ENCODE data around the gene CYSTM1.

CYSTM1 gene

DNA sequence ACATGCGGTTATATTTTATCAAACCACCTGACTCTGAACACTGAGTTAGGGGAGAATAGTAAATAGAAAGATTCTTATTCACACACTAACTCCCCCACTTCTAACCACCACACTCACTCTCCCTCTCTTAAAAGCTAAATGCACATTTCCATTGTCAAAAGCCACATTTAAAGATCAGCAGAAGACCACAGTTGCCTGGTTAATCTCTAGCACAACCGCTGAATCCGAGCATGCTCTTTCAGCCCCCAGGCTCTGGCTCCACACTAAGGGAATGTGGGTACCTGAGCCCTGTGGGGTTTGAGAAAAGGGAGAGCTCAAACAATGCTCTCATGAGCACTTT is 92.2 kb downstream of the CYSTM1 start:
- H3K36me3 ChIP-seq (ENCODE audit: control insufficient read depth in 2 of 2, insufficient read depth in 2 of 2, low read length in 2 of 2), result peaks cover 0 to 2% of the 10 kb centered on the region in 2 donors
- H3K9me3 ChIP-seq (ENCODE audit: control insufficient read depth in 2 of 2, low read length in 2 of 2), result no peaks in the 10 kb centered on the region
- H3K27ac ChIP-seq (ENCODE audit: low read length), result no peak overlapping the region
- no peaks in the 10 kb centered on the region for H3K27me3 ChIP-seq (ENCODE audit: control insufficient read depth in 1 of 2, insufficient read depth in 2 of 2, low read length in 2 of 2)
- no peak overlapping the region for H3K4me3 ChIP-seq (ENCODE audit: low read length in 2 of 2)
- H3K9ac ChIP-seq (ENCODE audit: low read length in 2 of 2), result no peak overlapping the region
- H3K4me1 ChIP-seq (ENCODE audit: control insufficient read depth, insufficient read depth, low read length), result no peaks in the 10 kb centered on the region

DNA sequence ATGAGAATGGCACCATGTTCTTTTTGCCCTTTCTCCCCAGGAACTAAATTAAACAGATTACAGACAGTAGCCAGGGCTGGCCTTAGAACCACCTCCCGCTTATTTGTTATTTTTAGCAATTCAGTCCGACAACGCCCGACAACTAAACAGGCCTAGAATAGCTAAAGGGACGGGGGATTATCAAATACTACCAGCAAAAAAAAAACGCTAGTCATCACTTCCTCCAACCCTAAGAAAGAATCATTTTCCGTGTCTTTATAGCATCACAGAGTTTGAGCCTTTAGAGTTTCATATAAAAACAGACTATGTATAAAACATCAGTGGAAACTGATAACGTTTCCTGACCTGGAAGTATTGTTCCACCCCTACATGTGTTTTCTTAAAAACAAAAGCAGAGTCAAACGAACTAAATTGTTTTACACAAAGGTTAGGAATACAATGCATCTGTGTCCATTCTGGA is 92.6 kb downstream of the CYSTM1 start:
- H3K27ac ChIP-seq (ENCODE audit: low read length), result no peak overlapping the region
- no peaks in the 10 kb centered on the region for H3K4me1 ChIP-seq (ENCODE audit: control insufficient read depth, insufficient read depth, low read length)
- no peak overlapping the region for H3K9ac ChIP-seq (ENCODE audit: low read length in 2 of 2)
- no peak overlapping the region for H3K4me3 ChIP-seq (ENCODE audit: low read length in 2 of 2)
- H3K36me3 ChIP-seq (ENCODE audit: control insufficient read depth in 2 of 2, insufficient read depth in 2 of 2, low read length in 2 of 2), result peaks cover 0 to 2% of the 10 kb centered on the region in 2 donors
- H3K27me3 ChIP-seq (ENCODE audit: control insufficient read depth in 1 of 2, insufficient read depth in 2 of 2, low read length in 2 of 2), result no peaks in the 10 kb centered on the region
- no peaks in the 10 kb centered on the region for H3K9me3 ChIP-seq (ENCODE audit: control insufficient read depth in 2 of 2, low read length in 2 of 2)

DNA sequence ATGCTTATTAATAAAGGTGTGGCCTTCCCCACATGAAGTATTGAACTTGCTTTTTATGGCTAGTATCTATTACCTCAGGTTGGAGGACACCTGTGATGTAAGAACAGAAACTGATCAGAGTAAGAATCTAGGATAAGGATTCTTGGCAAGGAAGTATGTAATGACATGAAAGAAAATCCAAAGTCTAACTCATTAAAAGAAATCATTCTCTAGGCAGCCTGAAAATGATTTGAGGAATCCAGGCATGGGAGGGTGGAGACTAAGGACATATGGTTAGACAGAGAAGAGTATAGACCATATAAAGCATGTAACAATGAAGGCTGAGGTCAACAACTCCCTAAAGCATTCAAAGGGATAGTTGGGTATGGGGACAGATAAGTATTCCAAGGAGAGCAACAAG is 95.0 kb downstream of the CYSTM1 start:
- no peak overlapping the region for H3K9ac ChIP-seq (ENCODE audit: low read length in 2 of 2)
- H3K36me3 ChIP-seq (ENCODE audit: control insufficient read depth in 2 of 2, insufficient read depth in 2 of 2, low read length in 2 of 2), result peaks cover 0 to 4% of the 10 kb centered on the region in 2 donors
- no peak overlapping the region for H3K4me3 ChIP-seq (ENCODE audit: low read length in 2 of 2)
- H3K27ac ChIP-seq (ENCODE audit: low read length), result no peak overlapping the region
- H3K4me1 ChIP-seq (ENCODE audit: control insufficient read depth, insufficient read depth, low read length), result no peaks in the 10 kb centered on the region
- no peaks in the 10 kb centered on the region for H3K9me3 ChIP-seq (ENCODE audit: control insufficient read depth in 2 of 2, low read length in 2 of 2)
- H3K27me3 ChIP-seq (ENCODE audit: control insufficient read depth in 1 of 2, insufficient read depth in 2 of 2, low read length in 2 of 2), result no peaks in the 10 kb centered on the region

DNA sequence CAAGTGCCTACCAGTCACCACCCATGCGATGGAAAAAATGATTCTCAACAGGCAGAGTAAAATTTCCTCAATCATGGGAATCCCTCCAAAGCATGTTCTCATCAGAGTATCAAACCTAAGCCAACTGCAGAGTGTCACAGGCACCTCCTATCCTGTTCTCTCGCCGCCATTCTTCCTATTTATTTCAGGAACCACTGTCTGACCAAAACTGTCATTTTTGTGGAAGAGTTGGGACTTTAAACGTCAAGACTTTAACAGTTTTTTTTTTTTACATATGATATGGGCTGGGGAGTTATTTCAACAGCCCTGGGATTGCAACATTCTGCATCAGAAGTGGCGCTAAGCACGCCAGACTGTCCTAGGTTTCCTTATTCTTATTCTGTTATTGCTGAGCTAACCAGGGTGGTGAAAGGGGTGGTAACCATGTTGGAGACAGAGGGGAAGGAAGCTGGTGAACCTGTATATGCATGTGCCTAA is 98.5 kb downstream of the CYSTM1 start:
- no peak overlapping the region for H3K27ac ChIP-seq (ENCODE audit: low read length)
- no peaks in the 10 kb centered on the region for H3K27me3 ChIP-seq (ENCODE audit: control insufficient read depth in 1 of 2, insufficient read depth in 2 of 2, low read length in 2 of 2)
- H3K36me3 ChIP-seq (ENCODE audit: control insufficient read depth in 2 of 2, insufficient read depth in 2 of 2, low read length in 2 of 2), result peaks cover 0 to 2% of the 10 kb centered on the region in 2 donors
- H3K4me3 ChIP-seq (ENCODE audit: low read length in 2 of 2), result no peak overlapping the region
- no peaks in the 10 kb centered on the region for H3K4me1 ChIP-seq (ENCODE audit: control insufficient read depth, insufficient read depth, low read length)
- H3K9ac ChIP-seq (ENCODE audit: low read length in 2 of 2), result no peak overlapping the region
- H3K9me3 ChIP-seq (ENCODE audit: control insufficient read depth in 2 of 2, low read length in 2 of 2), result no peaks in the 10 kb centered on the region

DNA sequence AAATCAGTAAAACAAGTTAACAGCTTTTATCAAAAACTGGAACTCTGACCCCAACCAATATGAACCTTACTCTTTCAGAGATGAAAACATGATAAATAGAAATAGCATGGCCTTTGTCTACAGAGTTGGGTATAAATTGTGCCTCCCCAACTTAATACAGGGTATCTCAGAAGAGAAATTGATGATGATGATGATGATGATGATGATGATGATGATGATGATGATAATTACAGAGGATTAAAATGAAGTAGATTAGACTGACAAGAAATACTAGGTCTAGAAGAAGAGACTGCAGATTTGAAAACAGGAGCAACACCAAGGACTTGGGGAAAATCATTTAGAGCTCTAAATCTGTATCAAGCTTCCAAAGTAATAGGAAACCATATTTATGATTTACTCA is 100.8 kb downstream of the CYSTM1 start:
- Histone ChIP-seq H3K27me3 (ENCODE audit: control insufficient read depth in 1 of 2, insufficient read depth in 2 of 2, low read length in 2 of 2) (no peaks in the 10 kb centered on the region), H3K9me3 (ENCODE audit: control insufficient read depth in 2 of 2, low read length in 2 of 2) (no peaks in the 10 kb centered on the region), H3K36me3 (ENCODE audit: control insufficient read depth in 2 of 2, insufficient read depth in 2 of 2, low read length in 2 of 2) (peaks cover 0 to 2% of the 10 kb centered on the region in 2 donors), H3K9ac (ENCODE audit: low read length in 2 of 2) (no peak overlapping the region), H3K4me1 (ENCODE audit: control insufficient read depth, insufficient read depth, low read length) (no peaks in the 10 kb centered on the region), H3K4me3 (ENCODE audit: low read length in 2 of 2) (no peak overlapping the region), H3K27ac (ENCODE audit: low read length) (no peak overlapping the region)

DNA sequence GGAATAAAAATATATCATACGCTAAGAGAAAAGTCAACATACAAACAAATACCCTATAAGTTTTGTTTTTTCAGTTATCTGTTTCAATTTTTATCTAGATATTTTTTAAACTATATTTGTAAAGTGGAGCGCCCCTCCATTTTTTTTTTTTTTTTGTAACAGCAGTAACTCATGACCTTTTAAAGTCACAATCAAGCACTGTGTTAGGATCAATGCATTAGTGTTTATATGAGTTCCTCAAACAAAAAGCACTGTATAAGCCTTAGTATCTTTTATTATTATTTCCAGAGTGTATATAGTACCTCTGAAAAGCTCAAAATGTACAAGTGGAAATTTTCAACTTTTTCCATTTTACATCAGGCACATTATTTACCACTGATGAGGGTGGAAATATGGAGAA is 107.3 kb downstream of the CYSTM1 start:
- Histone ChIP-seq H3K4me1 (ENCODE audit: control insufficient read depth, insufficient read depth, low read length) (no peaks in the 10 kb centered on the region), H3K27me3 (ENCODE audit: control insufficient read depth in 1 of 2, insufficient read depth in 2 of 2, low read length in 2 of 2) (no peaks in the 10 kb centered on the region)

DNA sequence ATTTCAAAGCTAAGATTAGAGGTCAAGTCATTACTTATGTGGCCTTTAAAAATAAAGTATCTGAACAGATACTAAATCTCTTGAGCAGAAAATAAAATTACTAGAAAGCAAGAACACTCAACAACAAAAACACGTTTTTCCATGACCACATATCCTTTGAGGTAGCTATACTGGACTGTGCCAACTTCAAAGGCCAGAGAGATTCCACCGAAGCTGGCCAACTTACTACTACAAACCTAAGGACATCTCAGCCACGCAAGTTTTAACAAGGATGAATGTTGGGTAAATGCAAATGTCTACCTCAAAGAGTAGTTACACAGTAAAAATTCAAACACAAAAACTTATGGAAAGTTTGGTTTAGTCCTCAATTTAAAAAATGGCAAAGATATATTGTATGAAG is 109.0 kb downstream of the CYSTM1 start:
- Histone ChIP-seq H3K9me3 (ENCODE audit: control insufficient read depth in 2 of 2, low read length in 2 of 2) (no peaks in the 10 kb centered on the region), H3K27me3 (ENCODE audit: control insufficient read depth in 1 of 2, insufficient read depth in 2 of 2, low read length in 2 of 2) (no peaks in the 10 kb centered on the region)

More for the DNA sequence above, 107.3 kb downstream of the CYSTM1 start:
- no peak overlapping the region for H3K4me3 ChIP-seq (ENCODE audit: low read length in 2 of 2)
- no peaks in the 10 kb centered on the region for H3K9me3 ChIP-seq (ENCODE audit: control insufficient read depth in 2 of 2, low read length in 2 of 2)
- H3K9ac ChIP-seq (ENCODE audit: low read length in 2 of 2), result no peak overlapping the region
- no peak overlapping the region for H3K27ac ChIP-seq (ENCODE audit: low read length)
- H3K36me3 ChIP-seq (ENCODE audit: control insufficient read depth in 2 of 2, insufficient read depth in 2 of 2, low read length in 2 of 2), result no peaks in the 10 kb centered on the region

DNA sequence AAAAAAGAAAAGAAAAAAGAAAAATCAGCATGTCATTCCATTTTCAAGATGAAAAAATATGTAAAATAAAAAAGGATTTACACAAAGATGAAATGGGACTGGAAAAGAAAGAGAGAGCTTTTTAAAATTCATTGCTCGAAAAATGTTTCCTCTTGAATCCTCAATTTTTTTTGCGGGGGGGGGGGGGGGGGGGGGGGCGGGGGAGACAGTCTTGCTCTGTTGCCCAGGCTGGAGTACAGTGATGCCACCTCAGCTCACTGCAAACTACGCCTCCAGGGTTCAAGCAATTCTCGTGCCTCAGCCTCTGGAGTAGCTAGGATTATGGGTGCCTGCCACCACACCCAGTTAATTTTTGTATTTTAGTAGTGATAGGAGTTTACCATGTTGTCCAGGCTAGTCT is 111.4 kb downstream of the CYSTM1 start:
- H3K27me3 ChIP-seq (ENCODE audit: control insufficient read depth in 1 of 2, insufficient read depth in 2 of 2, low read length in 2 of 2), result no peaks in the 10 kb centered on the region
- no peaks in the 10 kb centered on the region for H3K9me3 ChIP-seq (ENCODE audit: control insufficient read depth in 2 of 2, low read length in 2 of 2)
- no peaks in the 10 kb centered on the region for H3K36me3 ChIP-seq (ENCODE audit: control insufficient read depth in 2 of 2, insufficient read depth in 2 of 2, low read length in 2 of 2)
- no peak overlapping the region for H3K9ac ChIP-seq (ENCODE audit: low read length in 2 of 2)
- H3K27ac ChIP-seq (ENCODE audit: low read length), result no peak overlapping the region
- H3K4me3 ChIP-seq (ENCODE audit: low read length in 2 of 2), result no peak overlapping the region
- peaks cover 3% of the 10 kb centered on the region for H3K4me1 ChIP-seq (ENCODE audit: control insufficient read depth, insufficient read depth, low read length)

More for the DNA sequence above, 109.0 kb downstream of the CYSTM1 start:
- Histone ChIP-seq H3K36me3 (ENCODE audit: control insufficient read depth in 2 of 2, insufficient read depth in 2 of 2, low read length in 2 of 2) (no peaks in the 10 kb centered on the region), H3K27ac (ENCODE audit: low read length) (no peak overlapping the region), H3K4me1 (ENCODE audit: control insufficient read depth, insufficient read depth, low read length) (no peaks in the 10 kb centered on the region), H3K4me3 (ENCODE audit: low read length in 2 of 2) (no peak overlapping the region), H3K9ac (ENCODE audit: low read length in 2 of 2) (no peak overlapping the region)

DNA sequence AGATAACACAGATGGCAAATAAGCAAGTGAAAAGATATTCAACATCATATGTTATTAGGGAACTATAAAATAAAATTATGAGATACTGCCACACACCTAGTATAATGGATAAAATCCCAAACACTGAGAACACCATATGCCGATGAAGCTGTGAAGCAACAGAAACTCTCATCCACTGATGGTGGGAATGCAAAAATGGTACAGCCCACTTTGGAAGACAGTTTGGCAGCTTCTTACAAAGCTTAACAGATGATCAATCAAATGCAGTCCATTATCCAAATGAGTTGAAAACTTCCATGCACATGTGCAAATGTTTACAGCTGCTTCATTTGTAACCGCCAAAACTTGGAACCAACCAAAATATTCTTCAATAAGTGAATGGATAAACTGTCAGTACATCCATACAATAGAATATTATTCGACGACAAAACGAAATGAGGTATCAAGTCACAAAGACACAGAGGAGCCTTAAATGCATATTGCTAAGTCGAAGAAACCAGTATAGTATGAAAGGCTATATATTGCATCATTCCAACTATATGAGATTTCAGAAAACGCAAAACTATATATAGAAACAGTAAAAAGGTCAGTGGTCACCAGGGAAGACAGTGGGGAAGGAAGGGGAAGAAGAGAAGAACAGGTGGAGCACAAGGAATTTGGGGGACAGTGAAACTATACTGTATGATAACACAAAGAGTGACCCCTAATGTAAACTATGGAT is 113.0 kb downstream of the CYSTM1 start:
- no peak overlapping the region for H3K27ac ChIP-seq (ENCODE audit: low read length)
- H3K27me3 ChIP-seq (ENCODE audit: control insufficient read depth in 1 of 2, insufficient read depth in 2 of 2, low read length in 2 of 2), result no peaks in the 10 kb centered on the region
- H3K4me3 ChIP-seq (ENCODE audit: low read length in 2 of 2), result no peak overlapping the region
- no peaks in the 10 kb centered on the region for H3K36me3 ChIP-seq (ENCODE audit: control insufficient read depth in 2 of 2, insufficient read depth in 2 of 2, low read length in 2 of 2)
- peaks cover 5% of the 10 kb centered on the region for H3K4me1 ChIP-seq (ENCODE audit: control insufficient read depth, insufficient read depth, low read length)
- no peaks in the 10 kb centered on the region for H3K9me3 ChIP-seq (ENCODE audit: control insufficient read depth in 2 of 2, low read length in 2 of 2)
- no peak overlapping the region for H3K9ac ChIP-seq (ENCODE audit: low read length in 2 of 2)

DNA sequence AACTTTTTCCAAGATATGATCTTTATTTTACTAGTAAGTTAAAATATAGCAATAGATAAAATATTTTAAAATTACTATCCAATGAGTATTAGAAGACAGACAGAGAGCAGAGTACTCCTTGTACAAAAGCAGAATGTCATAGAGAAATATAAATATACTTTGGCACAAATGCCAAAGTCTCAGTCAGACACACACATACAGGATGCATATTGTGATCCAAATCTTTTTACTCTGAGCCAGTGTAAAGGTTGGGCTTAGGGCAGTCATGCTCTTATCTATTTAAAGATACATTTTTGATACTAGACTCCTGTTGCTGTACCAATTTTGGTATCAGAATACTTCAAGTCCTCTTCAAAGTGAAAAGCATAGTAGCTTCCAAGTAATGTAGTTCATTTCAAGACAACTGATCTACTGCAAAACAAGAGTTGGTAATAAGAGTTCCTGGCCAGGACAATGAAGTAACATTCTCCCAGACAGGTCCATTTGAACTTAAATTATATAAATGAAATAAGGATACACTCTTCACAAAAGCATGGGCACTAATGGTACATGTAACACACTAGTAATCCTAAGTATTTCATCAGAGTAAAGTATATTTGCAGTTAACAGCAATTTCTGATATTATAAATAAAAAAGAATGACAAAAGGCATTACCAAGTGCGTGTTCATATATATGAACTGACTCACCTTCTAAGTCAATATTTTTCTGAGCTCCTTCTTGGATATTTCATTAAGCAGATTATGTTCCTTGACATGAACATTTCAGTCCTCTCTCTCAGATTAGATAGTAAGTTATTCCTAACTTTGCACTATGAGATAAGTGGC is 117.4 kb downstream of the CYSTM1 start:
- Histone ChIP-seq H3K27ac (ENCODE audit: low read length) (no peak overlapping the region), H3K9ac (ENCODE audit: low read length in 2 of 2) (no peak overlapping the region), H3K4me3 (ENCODE audit: low read length in 2 of 2) (no peak overlapping the region), H3K36me3 (ENCODE audit: control insufficient read depth in 2 of 2, insufficient read depth in 2 of 2, low read length in 2 of 2) (no peaks in the 10 kb centered on the region), H3K9me3 (ENCODE audit: control insufficient read depth in 2 of 2, low read length in 2 of 2) (no peaks in the 10 kb centered on the region), H3K4me1 (ENCODE audit: control insufficient read depth, insufficient read depth, low read length) (peaks cover 8% of the 10 kb centered on the region), H3K27me3 (ENCODE audit: control insufficient read depth in 1 of 2, insufficient read depth in 2 of 2, low read length in 2 of 2) (no peaks in the 10 kb centered on the region)
